Left lung (tissue), 10 donors: ENCODE data around the gene GULP1. TPM values are rescaled to one million over a fixed set of nuclear protein-coding genes. Genes with fewer than 3 reads are reported as not detected.

Experiments used
- ATAC-seq: fragments of 200-7000 bp; cut with Tn5 transposase; one replicate; pipeline ENCODE4 v1.9.1; 2020; ENCODE audit warnings: moderate library complexity
- DNase-seq, 4 donors: peaks; one replicate each; pipeline ENCODE4 v3.0.0-alpha.2; 2013 to 2020
- H3K27ac ChIP-seq, 2 donors: fragments of 200-600 bp; sonication (generic) in 1 of 2; one replicate each; pipeline versions ENCODE4 v1.5.0 to v1.8.0; 2020 to 2021
- H3K27me3 ChIP-seq, 2 donors: fragments of 200-600 bp; sonication (generic) in 1 of 2; one replicate each; pipeline versions ENCODE4 v1.5.0 to v1.8.0; 2020 to 2021
- H3K36me3 ChIP-seq, 2 donors: fragments of 200-600 bp; sonication (generic) in 1 of 2; one replicate each; pipeline versions ENCODE4 v1.5.0 to v1.8.0; 2020 to 2021
- H3K4me1 ChIP-seq, 2 donors: fragments of 200-600 bp; one replicate each; pipeline ENCODE4 v1.8.0; 2021
- H3K4me3 ChIP-seq, 2 donors: fragments of 200-600 bp; sonication (generic) in 1 of 2; one replicate each; pipeline versions ENCODE4 v1.5.0 to v1.8.0; 2020 to 2021; ENCODE audit warnings: mild to moderate bottlenecking in 1 of 2
- H3K9me3 ChIP-seq, 2 donors: fragments of 200-600 bp; sonication (generic) in 1 of 2; one replicate each; pipeline versions ENCODE4 v1.5.0 to v1.8.0; 2020 to 2021
- CTCF ChIP-seq, 2 donors: fragments of 200-600 bp; sonication (generic) in 1 of 2; IDR thresholded peaks; one replicate each; pipeline versions ENCODE4 v1.5.0 to v1.8.0; 2021; ENCODE audit warnings: antibody characterized with exemption in 2 of 2
- intact Hi-C, 2 donors: fragments of 100-400 bp; cut with DNase I; formaldehyde crosslinking; loops; one replicate each; pipeline versions ENCODE4 v1.11.2 to v1.14.2; 2022
- polyA plus RNA-seq, 6 donors: library from polyadenylated mRNA; unstranded; fragments of 120-200 nt; gene quantifications; one replicate each; pipeline ENCODE4 v1.2.1, GENCODE V29; 2013; ENCODE audit not compliant: insufficient read length in 6 of 6
- total RNA-seq, 2 donors: library from RNA; stranded (reverse); fragmentation: NEBNext Ultra II Directional; extraction: Animal tissue kit (Norgen Biotek cat#: 25700); gene quantifications; one replicate each; pipeline ENCODE4 v1.2.1, GENCODE V29; 2021
- donor health status: DM: no; HTN: yes; CAD: no.
- donor health status: DM: no; HTN: no; CAD: no.

GULP1 gene
- total and polyA plus RNA-seq, 8 donors = 27.5 to 120 (median 85.4) TPM

GRCh38 chr2:188248513-188248912 is 43.2 kb upstream of the GULP1 start:
- intact Hi-C loops = no loop called here
- no peak for TF ChIP-seq CTCF (IDR thresholded peaks at IDR 0.05)
- ATAC-seq (no peak), DNase-seq (no peak)
- no peaks in the 10 kb centered on the region for H3K4me1 ChIP-seq
- H3K36me3 ChIP-seq = no peaks in the 10 kb centered on the region
- peaks cover 0 to 9% of the 10 kb centered on the region in 2 donors for H3K9me3 ChIP-seq
- H3K27ac ChIP-seq = no peak overlapping the region
- H3K27me3 ChIP-seq = no peaks in the 10 kb centered on the region
- no peak overlapping the region for H3K4me3 ChIP-seq

- Histone ChIP-seq H3K4me3 (no peak overlapping the region), H3K27ac (no peak overlapping the region), H3K4me1 (no peaks in the 10 kb centered on the region), H3K36me3 (no peaks in the 10 kb centered on the region), H3K27me3 (no peaks in the 10 kb centered on the region), H3K9me3 (peaks cover 0 to 11% of the 10 kb centered on the region in 2 donors)
- TF ChIP-seq CTCF (IDR thresholded peaks at IDR 0.05) = no peak
- DNase-seq (no peak), ATAC-seq (no peak)
- intact Hi-C loops = no loop called here
Measured at GRCh38 chr2:188251034-188251433, 40.6 kb upstream of the GULP1 start.

GRCh38 chr2:188256420-188256819 is 35.3 kb upstream of the GULP1 start:
- H3K27me3 ChIP-seq = no peaks in the 10 kb centered on the region
- DNase-seq (no peak), ATAC-seq (no peak)
- no peak overlapping the region for H3K27ac ChIP-seq
- intact Hi-C loops = no loop called here
- H3K4me3 ChIP-seq = no peak overlapping the region
- TF ChIP-seq CTCF (IDR thresholded peaks at IDR 0.05) = no peak
- H3K36me3 ChIP-seq = no peaks in the 10 kb centered on the region
- peaks cover 0 to 11% of the 10 kb centered on the region in 2 donors for H3K9me3 ChIP-seq
- H3K4me1 ChIP-seq = no peaks in the 10 kb centered on the region

- intact Hi-C loops = no loop called here
- Histone ChIP-seq H3K4me3 (no peak overlapping the region), H3K36me3 (no peaks in the 10 kb centered on the region), H3K27ac (no peak overlapping the region), H3K27me3 (no peaks in the 10 kb centered on the region), H3K4me1 (no peaks in the 10 kb centered on the region), H3K9me3 (peaks cover 0 to 7% of the 10 kb centered on the region in 2 donors)
- ATAC-seq (no peak), DNase-seq (no peak)
- TF ChIP-seq CTCF (IDR thresholded peaks at IDR 0.05) = no peak
Measured at GRCh38 chr2:188265315-188265714, 26.4 kb upstream of the GULP1 start.

GRCh38 chr2:188267776-188268175 is 23.9 kb upstream of the GULP1 start:
- Histone ChIP-seq H3K27me3 (no peaks in the 10 kb centered on the region), H3K4me1 (no peaks in the 10 kb centered on the region), H3K36me3 (no peaks in the 10 kb centered on the region), H3K27ac (no peak overlapping the region), H3K9me3 (peaks cover 0 to 7% of the 10 kb centered on the region in 2 donors), H3K4me3 (no peak overlapping the region)
- no peak for TF ChIP-seq CTCF (IDR thresholded peaks at IDR 0.05)
- intact Hi-C loops = no loop called here
- DNase-seq = no peak
- no peak for ATAC-seq
